GM12891 (cell line): ENCODE data around the gene FAM170B.

Source experiments
- POLR2A ChIP-seq: IDR thresholded peaks from 2 replicates; pipeline ENCODE4 v1.6.1; 2011; ENCODE audit warnings: low read depth, low read length, control low read depth
- POLR2AphosphoS5 ChIP-seq: IDR thresholded peaks from 2 replicates; pipeline ENCODE4 v1.6.1; 2011; ENCODE audit warnings: low read depth, low read length, control low read depth
- SPI1 ChIP-seq: IDR thresholded peaks from 2 replicates; pipeline ENCODE4 v1.6.1; 2011; ENCODE audit warnings: low read depth, low read length, control low read depth
- TAF1 ChIP-seq: IDR thresholded peaks from 2 replicates; pipeline ENCODE4 v1.6.1; 2011; ENCODE audit warnings: low read depth, low read length, control low read depth

GRCh38 chr10:49103761-49104160 is 30.1 kb downstream of the FAM170B start:
- TF ChIP-seq POLR2A (no peak), POLR2AphosphoS5 (no peak), TAF1 (no peak), SPI1 (no peak)
